B cell (primary cell): ENCODE results near the gene GINS2. TPM values are rescaled to one million over a fixed set of nuclear protein-coding genes. Genes with fewer than 3 reads are reported as not detected.
A peak's percentile ranks its signal among the peaks of the same experiment; 100 is the strongest.

ENCODE experiments used
- ATAC-seq: fragments of 200-7000 bp; cut with Tn5 transposase; one replicate; pipeline ENCODE4 v1.10.0; 2021; ENCODE audit warnings: low read depth, mild to moderate bottlenecking, moderate number of reproducible peaks, moderate library complexity
- CTCF ChIA-PET: fragments of 350-600 bp; sonication (Branson Sonifier 250); formaldehyde crosslinking; loops from one replicate; lab custom pipeline; 2021; ENCODE audit warnings: antibody characterized with exemption, inconsistent platforms; lab: Charles Lee
- POLR2A ChIA-PET: fragments of 350-600 bp; sonication (Branson Sonifier 250); formaldehyde crosslinking; loops from one replicate; lab custom pipeline; 2021; ENCODE audit warnings: antibody characterized with exemption; lab: Charles Lee
- DNase-seq: peaks from one replicate; pipeline ENCODE4 v3.0.0; 2013
- H2AFZ ChIP-seq: 2 replicates; pipeline ENCODE4 v1.6.1; 2012; ENCODE audit warnings: mild to moderate bottlenecking, low read depth, low read length; ENCODE audit not compliant: insufficient read depth, poor library complexity, severe bottlenecking
- H3K27ac ChIP-seq, 2 donors: 1 replicate in 1 of 2; 2 replicates in 1 of 2; pipeline ENCODE4 v1.5.1; 2012 to 2013; ENCODE audit warnings: low read length in 2 of 2, mild to moderate bottlenecking in 2 of 2, moderate library complexity in 1 of 2
- H3K27me3 ChIP-seq, 4 experiments: fragments of 200-600 bp in 1 of 4; sonication (generic) in 1 of 4; replicated peaks in 1 of 4; 1 replicate in 2 of 4; 2 replicates in 2 of 4; pipeline versions ENCODE4 v1.6.1 to v1.7.0; 2013 to 2016; ENCODE audit warnings: low read length in 3 of 4, mild to moderate bottlenecking in 2 of 4, mixed read lengths in 1 of 4, moderate library complexity in 1 of 4; ENCODE audit not compliant: insufficient read depth in 4 of 4, control insufficient read depth in 3 of 4; ENCODE audit errors: control extremely low read depth in 1 of 4
- H3K36me3 ChIP-seq, 2 experiments: replicated peaks in 1 of 2; 1 replicate in 1 of 2; 2 replicates in 1 of 2; pipeline versions ENCODE4 v1.6.1 to v1.7.1; 2013; ENCODE audit warnings: low read length in 1 of 2; ENCODE audit not compliant: insufficient read depth in 2 of 2, control insufficient read depth in 1 of 2; ENCODE audit errors: control extremely low read depth in 1 of 2, extremely low read depth in 1 of 2
- H3K4me1 ChIP-seq, 2 donors: fragments of 200-600 bp in 1 of 2; sonication (generic) in 1 of 2; 1 replicate in 1 of 2; 2 replicates in 1 of 2; pipeline versions ENCODE4 v1.5.1 to v1.6.1; 2013 to 2017; ENCODE audit warnings: low read length in 2 of 2; ENCODE audit not compliant: control insufficient read depth in 2 of 2, insufficient read depth in 2 of 2
- H3K4me2 ChIP-seq: replicated peaks from 2 replicates; pipeline ENCODE3; 2012; ENCODE audit warnings: mild to moderate bottlenecking, low read depth, low read length; ENCODE audit not compliant: poor library complexity, severe bottlenecking
- H3K4me3 ChIP-seq, 5 experiments: fragments of 200-600 bp in 1 of 5; sonication (generic) in 1 of 5; 1 replicate in 3 of 5; 2 replicates in 2 of 5; pipeline versions ENCODE4 v1.5.1 to v1.7.0; 2011 to 2016; ENCODE audit warnings: low read length in 4 of 5, mild to moderate bottlenecking in 4 of 5, low read depth in 2 of 5, control low read depth in 1 of 5, moderate library complexity in 1 of 5; ENCODE audit not compliant: insufficient read depth in 1 of 5; ENCODE audit errors: control extremely low read depth in 1 of 5, extremely low read depth in 1 of 5
- H3K79me2 ChIP-seq: fragments of 200-600 bp; sonication (generic); one replicate; pipeline ENCODE4 v1.6.0; 2016; ENCODE audit warnings: low read length; ENCODE audit not compliant: control insufficient read depth, insufficient read depth
- H3K9ac ChIP-seq: fragments of 200-600 bp; sonication (generic); 2 replicates; pipeline ENCODE4 v1.6.1; 2017; ENCODE audit warnings: mild to moderate bottlenecking, low read length, moderate library complexity
- H3K9me3 ChIP-seq, 3 donors: one replicate each; pipeline versions ENCODE4 v1.6.1 to v1.7.1; 2013; ENCODE audit warnings: low read length in 2 of 3; ENCODE audit not compliant: control insufficient read depth in 2 of 3, insufficient read depth in 1 of 3; ENCODE audit errors: control extremely low read depth in 1 of 3
- H4K20me1 ChIP-seq: 2 replicates; pipeline ENCODE4 v1.6.0; 2012; ENCODE audit warnings: mild to moderate bottlenecking, low read length; ENCODE audit not compliant: insufficient read depth, control insufficient read depth, poor library complexity, severe bottlenecking
- H3K27ac Mint-ChIP-seq: one replicate; pipeline ENCODE4 v1.8.0; 2021; ENCODE audit warnings: mixed read lengths
- H3K27me3 Mint-ChIP-seq: one replicate; pipeline ENCODE4 v1.8.0; 2021; ENCODE audit warnings: mixed read lengths
- H3K4me1 Mint-ChIP-seq: one replicate; pipeline ENCODE4 v1.8.0; 2021; ENCODE audit warnings: mixed read lengths
- H3K4me3 Mint-ChIP-seq: one replicate; pipeline ENCODE4 v1.8.0; 2021; ENCODE audit warnings: mixed read lengths
- H3K9me3 Mint-ChIP-seq: one replicate; pipeline ENCODE4 v1.8.0; 2022; ENCODE audit warnings: mixed read lengths; ENCODE audit not compliant: insufficient read depth
- EZH2 ChIP-seq: IDR thresholded peaks from 2 replicates; pipeline ENCODE4 v1.6.1; 2012; ENCODE audit warnings: borderline replicate concordance, low read depth, mild to moderate bottlenecking, moderate library complexity, low read length; ENCODE audit not compliant: insufficient read depth, poor library complexity, severe bottlenecking
- WGBS: methylation state at CpG from one replicate; pipeline ENCODE4 v1.1.5; 2013; ENCODE audit warnings: missing lambda C conversion rate; ENCODE audit not compliant: insufficient coverage; 5-methylcytosine and 5-hydroxymethylcytosine counted together
- intact Hi-C: fragments of 100-400 bp; cut with micrococcal nuclease; formaldehyde crosslinking; loops from one replicate; pipeline ENCODE4 v1.10.0; 2022
- polyA plus RNA-seq: library from polyadenylated mRNA; depleted of rRNA; stranded (reverse); fragments of >200 nt; gene quantifications from 2 replicates; pipeline ENCODE4 v1.2.3, GENCODE V29; 2012
- total RNA-seq, 2 donors: library from RNA; stranded (reverse); fragments of 120-200 nt in 1 of 2; gene quantifications; 1 replicate in 1 of 2; 2 replicates in 1 of 2; pipeline versions ENCODE4 v1.2.3 to v1.2.4, GENCODE V29; 2013 to 2022
- TF ChIP-seq, protein P1 (sequence below): fragments of 200-600 bp; IDR thresholded peaks from one replicate; pipeline ENCODE4 v1.8.0; 2022; ENCODE audit warnings: antibody characterized with exemption, mild to moderate bottlenecking

The GINS2 gene
- total and polyA plus RNA-seq, 2 donors (not counting 1 experiment from before 2014, with no cell fraction given) = 0.52 to 4.2 TPM

DNA sequence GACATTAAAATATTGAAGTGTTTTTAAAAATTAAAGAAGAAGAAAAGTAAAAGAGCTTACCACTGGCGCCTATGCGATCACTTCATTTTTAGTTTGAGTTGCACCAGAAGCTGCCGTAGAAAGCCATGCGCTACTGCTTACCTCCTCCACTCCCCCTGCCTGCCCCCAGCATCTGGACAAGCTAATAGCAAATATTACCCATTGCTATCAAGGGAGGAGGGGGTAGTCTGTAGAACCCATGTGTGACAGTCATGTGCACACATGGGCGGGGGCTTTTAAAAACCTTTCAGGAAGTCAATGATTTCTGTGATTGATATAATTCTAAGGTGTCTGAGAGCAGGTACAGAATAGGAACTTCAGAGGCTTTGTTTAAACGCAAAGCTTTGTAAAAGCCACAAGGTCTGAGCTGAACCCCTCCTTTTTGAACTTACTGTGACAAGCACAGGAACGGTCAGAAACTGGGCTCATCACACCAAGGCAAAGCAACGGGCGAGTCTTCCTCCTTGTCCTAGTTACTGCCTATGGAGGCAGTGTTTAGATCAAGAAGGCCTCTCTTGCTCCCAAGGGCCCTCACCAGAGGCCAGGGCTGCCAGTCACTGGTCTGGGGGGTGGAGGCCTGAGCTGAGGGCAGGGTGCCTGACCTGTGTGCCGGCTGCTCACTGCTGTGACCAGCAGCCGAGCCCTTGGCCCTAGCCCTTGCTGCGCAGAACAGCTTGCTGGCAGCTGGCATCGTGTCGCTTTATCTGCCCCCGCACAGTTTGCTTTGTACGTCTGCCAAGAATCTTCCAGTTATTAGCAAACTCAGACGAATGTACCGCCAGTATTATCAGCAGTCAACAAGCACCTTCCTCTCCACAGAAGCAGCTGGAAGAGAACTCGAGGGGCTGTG lies 15.0 kb downstream of the GINS2 start:
- no peak overlapping the region for H3K4me3 ChIP-seq
- no peak for TF ChIP-seq EZH2
- TF ChIP-seq, protein P1, sequence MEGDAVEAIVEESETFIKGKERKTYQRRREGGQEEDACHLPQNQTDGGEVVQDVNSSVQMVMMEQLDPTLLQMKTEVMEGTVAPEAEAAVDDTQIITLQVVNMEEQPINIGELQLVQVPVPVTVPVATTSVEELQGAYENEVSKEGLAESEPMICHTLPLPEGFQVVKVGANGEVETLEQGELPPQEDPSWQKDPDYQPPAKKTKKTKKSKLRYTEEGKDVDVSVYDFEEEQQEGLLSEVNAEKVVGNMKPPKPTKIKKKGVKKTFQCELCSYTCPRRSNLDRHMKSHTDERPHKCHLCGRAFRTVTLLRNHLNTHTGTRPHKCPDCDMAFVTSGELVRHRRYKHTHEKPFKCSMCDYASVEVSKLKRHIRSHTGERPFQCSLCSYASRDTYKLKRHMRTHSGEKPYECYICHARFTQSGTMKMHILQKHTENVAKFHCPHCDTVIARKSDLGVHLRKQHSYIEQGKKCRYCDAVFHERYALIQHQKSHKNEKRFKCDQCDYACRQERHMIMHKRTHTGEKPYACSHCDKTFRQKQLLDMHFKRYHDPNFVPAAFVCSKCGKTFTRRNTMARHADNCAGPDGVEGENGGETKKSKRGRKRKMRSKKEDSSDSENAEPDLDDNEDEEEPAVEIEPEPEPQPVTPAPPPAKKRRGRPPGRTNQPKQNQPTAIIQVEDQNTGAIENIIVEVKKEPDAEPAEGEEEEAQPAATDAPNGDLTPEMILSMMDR = no peak
- H4K20me1 ChIP-seq = peaks cover 16% of the 10 kb centered on the region
- H3K27me3 Mint-ChIP-seq = no peaks in the 10 kb centered on the region
- intact Hi-C loops = no loop called here
- no peaks in the 10 kb centered on the region for H3K79me2 ChIP-seq
- H3K9ac ChIP-seq = no peak overlapping the region
- H3K4me1 Mint-ChIP-seq = no peaks in the 10 kb centered on the region
- no peaks in the 10 kb centered on the region for H3K9me3 ChIP-seq
- peak overlapping the region; percentile 57 for H3K27ac Mint-ChIP-seq
- no peak overlapping the region for H3K4me2 ChIP-seq
- CTCF ChIA-PET = interaction anchor here (0.9 to 9.6 kb wide), 6 partner anchors 12 to 148 kb away, joined by 3 to 61 read pairs (median 6); no protein-coding TSS in a partner anchor
- peaks cover 1 to 68% of the 10 kb centered on the region in 2 experiments for H3K36me3 ChIP-seq
- H3K27ac ChIP-seq = no peak overlapping the region
- 90% methylated on average over 14 of the region's 19 CpGs for WGBS
- no peaks in the 10 kb centered on the region for H3K27me3 ChIP-seq
- DNase-seq (no peak), ATAC-seq (no peak)
- no peak overlapping the region for H3K4me3 Mint-ChIP-seq
- H3K4me1 ChIP-seq = no peaks in the 10 kb centered on the region
- no peaks in the 10 kb centered on the region for H3K9me3 Mint-ChIP-seq
- no peak overlapping the region for H2AFZ ChIP-seq
- POLR2A ChIA-PET = no interaction called here

DNA sequence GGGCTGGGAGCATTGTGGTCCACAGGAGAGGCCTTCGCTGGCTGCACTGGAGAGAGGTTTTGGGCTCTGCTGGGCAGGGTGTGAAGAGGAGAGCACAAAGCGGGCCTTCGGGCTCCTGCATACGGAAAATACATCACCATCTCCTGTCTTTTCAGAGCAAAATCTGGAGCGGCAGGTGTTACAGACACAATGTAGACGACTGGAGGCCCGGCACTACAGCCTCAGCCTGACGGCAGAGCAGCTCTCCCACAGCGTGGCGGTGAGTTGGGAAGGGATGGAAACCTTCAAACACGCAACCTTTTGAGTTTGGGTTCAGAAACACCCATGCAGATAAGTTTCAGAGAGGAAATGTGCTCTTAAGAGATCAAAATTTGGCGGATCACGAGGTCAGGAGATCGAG lies 17.9 kb downstream of the GINS2 start:
- Mint-ChIP-seq H3K27me3 (no peaks in the 10 kb centered on the region), H3K4me1 (no peaks in the 10 kb centered on the region), H3K4me3 (no peak overlapping the region), H3K9me3 (no peaks in the 10 kb centered on the region), H3K27ac (no peak overlapping the region)
- no peaks in the 10 kb centered on the region for H3K27me3 ChIP-seq
- H3K9me3 ChIP-seq = no peaks in the 10 kb centered on the region
- WGBS = 90% methylated on average over 11 of the region's 14 CpGs
- no peaks in the 10 kb centered on the region for H3K4me1 ChIP-seq
- H3K36me3 ChIP-seq = peaks cover 1 to 79% of the 10 kb centered on the region in 2 experiments
- H3K4me2 ChIP-seq = no peak overlapping the region
- POLR2A ChIA-PET = interaction anchor here (0.7 kb wide), 1 partner anchor 127 kb away, joined by 3 read pairs; no protein-coding TSS in a partner anchor
- ATAC-seq = no peak
- DNase-seq = no peak
- CTCF ChIA-PET = no interaction called here
- peaks cover 4% of the 10 kb centered on the region for H3K79me2 ChIP-seq
- no peak for TF ChIP-seq EZH2
- TF ChIP-seq, protein P1 = no peak
- no peak overlapping the region for H3K27ac ChIP-seq
- no peak overlapping the region for H2AFZ ChIP-seq
- peaks cover 25% of the 10 kb centered on the region for H4K20me1 ChIP-seq
- H3K4me3 ChIP-seq = no peak overlapping the region
- no peak overlapping the region for H3K9ac ChIP-seq
- intact Hi-C loops = no loop called here
